T-helper 22 cell (primary cell): ENCODE measurements around the gene FKBP5.
"Not testable (repeated sequence)": the region's sequence is repeated elsewhere in the genome, so short reads cannot be mapped to it uniquely, and the experiment has no call there.

Experiments
- DNase-seq: peaks from one replicate; pipeline ENCODE4 v3.0.0-alpha.2; 2020; ENCODE audit warnings: low read depth

The FKBP5 gene

DNA sequence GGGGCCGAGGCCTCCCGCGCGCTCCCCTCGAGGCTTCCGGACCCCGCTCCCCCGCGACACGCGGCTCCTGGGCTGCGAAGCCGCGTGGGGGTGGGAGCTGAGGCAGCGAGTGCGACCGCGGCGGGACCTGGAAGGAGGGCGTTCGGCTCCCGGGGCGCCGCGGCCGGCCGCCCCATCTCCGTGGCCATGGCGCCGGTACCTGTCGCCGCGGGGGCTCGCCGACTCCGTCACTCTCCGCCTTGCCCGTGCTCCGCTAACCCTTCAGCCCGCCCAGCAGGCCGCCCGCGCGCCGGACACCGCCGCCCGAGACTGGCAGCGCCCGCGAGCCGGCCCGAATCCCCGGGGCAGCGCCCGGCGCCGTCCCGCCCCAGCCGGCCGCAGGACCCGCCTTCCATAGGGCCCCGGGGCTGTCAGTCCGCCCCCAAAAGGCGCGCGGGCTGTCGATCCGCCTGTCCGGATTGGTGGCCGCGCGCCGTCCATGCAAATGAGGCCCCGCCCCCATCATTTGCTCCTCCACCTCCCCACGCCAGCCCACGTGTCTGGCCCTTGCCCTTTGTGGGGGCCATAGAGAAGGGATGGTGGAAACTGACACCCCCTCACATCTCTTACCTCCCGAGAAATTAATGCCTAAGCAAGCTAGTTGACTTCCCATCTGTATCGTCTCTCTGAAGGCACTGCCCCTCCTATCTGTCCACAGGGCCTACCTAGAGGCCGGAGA is at the start of gene FKBP5:
Gene FKBP5 (minus strand): TSS at position 311 of the 718 bp plus-strand sequence. CDS start 46,091 bp downstream, outside the sequence.
- DNase-seq: peak; percentile 76

DNA sequence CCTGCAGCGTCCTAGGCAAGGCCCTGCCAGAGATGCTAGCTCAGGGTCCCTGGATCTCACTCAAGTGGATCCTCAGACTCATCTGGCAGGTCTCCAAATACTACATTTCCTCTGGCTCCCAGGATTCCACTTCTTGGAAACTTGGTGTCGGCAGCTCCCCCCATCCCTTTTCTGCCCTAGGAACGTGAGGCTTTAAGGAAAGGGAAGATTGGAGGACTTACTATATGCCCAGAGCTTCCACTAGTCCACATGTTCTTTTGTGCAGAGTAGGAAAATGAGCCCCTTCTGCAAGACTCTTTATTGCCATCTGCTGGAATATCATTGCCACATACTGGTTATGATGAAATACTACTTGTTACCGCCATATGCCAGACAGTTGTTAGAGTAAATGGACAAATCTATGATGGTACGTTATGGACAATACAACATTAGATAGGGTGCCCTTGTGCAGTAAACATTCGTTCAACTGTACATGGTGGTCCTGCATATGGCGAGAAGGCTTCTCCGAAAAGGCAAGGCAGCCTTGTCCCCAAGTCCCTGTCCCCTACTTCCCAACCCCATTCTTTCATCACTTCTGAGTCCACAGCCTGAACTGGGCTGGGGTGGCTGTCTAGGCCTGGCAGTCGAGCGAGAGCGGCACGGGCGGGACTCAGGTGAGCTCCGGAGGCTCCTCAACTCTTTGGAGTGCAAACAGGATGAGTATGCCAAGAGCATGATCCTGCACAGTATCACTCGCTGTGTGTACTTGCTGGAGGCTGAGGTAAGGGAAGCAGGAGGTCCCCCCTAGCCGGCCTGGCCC is 48.9 kb upstream of the FKBP5 start:
- DNase-seq: no peak

DNA sequence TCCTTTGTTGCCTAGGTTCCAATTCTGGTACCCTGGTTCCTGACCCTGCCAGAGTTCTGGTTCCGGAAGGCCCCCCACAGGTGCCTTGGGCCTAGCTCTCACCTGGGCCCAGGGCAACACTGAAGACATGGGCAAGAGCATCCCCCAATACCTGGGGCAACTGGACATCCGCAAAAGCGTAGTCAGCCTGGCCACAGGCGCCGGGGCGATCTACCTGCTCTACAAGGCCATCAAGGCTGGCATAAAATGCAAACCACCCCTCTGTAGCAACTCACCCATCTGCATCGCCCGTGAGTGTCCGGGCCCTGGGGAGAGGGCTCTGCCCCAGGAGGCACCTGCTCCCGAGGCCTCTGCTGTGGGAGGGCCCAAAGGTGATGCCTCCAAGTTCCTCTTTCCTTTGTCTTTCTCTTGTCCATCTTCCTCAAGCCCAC is 48.3 kb upstream of the FKBP5 start, which contains the start of gene ARMC12:
Gene ARMC12 (plus strand): TSS at position 51 of the 431 bp plus-strand sequence. CDS start 77 bp downstream, at position 128.
- DNase-seq: no peak

DNA sequence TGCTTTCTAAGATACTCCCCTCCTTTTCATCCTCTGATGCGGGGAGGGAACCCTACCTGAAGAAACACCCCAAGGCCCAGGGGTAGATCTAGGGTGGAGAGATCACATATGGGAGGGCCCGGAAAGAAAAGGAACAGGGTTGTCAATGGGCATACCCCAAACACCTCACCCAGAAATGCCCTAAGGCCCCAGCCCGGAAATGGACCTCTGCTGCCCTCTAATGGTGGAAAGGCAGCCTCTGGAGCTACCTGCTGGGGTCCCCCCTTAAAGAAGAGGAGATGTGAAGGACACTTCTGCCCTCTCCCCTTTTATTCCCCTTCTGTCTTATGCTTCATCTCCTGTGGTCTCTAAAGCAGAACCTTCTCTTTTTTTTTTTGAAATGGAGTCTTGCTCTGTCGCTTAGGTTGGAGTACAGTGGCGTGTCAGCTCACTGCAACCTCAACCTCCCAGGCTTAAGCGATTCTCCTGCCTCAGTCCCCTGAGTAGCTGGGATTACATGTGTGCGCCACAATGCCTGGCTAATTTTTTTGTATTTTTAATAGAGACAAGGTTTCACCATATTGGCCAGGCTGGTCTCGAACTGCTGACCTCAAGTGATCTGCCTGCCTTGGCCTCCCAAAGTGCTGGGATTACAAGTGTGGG is 47.7 kb upstream of the FKBP5 start:
- peak; percentile 60 for DNase-seq

DNA sequence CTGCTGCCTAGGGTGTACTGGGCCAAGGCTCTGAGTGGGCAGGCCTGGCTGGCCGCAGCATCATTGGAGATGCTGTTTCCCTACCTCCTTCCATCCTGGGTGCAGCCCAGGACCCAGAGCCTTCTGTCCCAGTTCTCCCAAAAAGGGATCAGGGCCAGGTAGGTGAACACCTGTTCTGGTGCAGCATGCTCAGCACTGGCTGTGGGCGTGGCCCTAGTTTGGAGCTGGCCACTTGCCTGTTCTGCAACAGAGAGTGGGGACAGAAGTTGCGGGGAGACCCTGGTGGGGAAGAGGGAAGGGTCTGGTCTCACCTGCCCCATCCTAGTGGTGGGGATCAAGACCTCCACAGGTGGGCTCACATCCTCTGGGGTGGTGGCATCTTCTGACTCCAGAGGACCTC is 46.7 kb upstream of the FKBP5 start:
- DNase-seq: no peak

DNA sequence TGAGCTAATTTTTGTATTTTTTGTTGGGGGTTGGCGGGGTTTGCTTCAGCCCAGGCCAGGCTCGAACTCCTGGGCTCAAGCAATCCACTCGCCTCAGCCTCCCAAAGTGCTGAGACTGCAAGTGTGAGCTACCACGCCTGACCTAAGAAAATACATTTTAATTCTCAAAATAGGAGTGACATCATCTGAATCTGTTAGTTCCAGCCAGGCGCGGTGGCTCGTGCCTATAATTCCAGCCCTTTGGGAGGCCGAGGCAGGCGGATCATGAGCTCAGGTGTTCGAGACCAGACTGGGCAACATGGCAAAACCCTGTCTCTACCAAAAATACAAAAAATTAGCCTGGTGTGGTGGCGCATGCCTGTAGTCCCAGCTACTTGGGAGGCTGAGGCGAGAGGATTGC is 45.6 kb upstream of the FKBP5 start:
- DNase-seq: not testable (repeated sequence)

DNA sequence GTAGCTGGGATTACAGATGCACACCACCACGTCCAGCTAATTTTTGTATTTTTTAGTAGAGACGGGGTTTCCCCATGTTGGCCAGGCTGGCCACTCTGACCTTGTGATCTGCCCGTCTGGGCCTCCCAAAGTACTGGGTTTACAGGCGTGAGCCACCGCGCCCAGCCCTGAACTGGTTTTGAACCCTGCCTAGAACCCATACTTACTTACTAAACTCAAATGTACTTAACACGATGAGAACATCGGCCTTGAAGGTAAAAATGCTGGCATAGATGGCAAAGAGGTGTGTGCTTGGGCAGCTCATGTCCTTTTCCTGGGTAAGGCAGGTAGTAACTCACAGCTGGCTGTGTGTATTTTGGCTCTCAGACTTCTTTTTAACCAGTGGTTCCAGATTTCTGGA is 44.9 kb upstream of the FKBP5 start:
- no peak for DNase-seq

DNA sequence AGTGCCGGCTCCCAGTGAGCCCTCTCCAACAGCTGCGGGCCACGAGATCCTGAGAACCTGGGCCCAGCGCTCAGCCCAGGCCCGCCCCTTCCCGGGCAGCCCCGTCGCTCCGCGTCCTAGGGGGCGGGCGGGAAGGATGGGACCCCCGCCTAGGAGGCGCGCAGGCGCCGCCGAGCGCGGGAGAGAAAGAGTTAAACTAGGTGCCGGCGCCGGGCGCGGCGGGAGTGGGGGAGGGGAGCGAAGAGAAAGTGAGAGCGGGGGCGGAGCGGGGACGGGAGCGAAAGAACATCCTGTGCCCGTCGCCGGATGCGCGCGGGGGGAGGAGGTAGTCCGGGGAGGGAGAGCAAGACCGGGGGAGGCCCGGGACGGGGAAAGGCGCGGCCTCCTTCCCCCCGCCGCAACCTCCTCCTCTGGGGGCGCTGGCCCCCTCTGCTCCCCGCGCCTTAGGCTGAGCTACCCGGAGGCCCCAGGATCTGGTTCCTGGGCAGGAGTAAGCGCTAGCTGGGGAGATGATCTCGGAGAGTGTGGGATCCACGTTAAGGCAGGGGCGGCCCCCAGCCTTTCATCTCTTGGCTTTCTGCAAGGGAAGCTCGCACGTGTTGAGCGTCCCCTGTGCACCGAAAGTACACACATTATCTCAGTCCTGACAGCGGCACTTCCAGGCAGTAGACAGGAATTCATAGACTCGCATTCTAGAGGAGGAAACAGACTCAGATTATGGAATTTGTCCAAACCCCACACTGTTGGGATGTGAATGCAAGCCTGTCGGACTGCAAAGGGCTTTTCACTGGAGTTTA is 43.2 kb upstream of the FKBP5 start:
- peak; percentile 81 for DNase-seq

DNA sequence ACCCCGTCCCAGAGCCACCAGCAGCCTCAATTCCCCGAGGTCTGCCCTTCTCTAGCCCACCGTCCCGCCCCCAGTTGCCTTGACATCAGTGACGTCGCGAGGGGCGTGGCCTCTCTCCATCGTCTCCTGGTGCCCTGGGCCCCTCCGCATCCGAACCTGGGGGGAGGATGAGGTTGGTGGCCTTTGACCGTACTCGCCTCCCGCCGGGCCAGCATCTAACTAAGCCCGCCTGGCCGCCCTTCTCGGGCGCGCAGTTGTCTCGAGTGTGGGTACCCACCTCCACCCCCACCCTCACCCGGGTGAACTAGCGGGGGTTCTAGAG is 42.7 kb upstream of the FKBP5 start:
- DNase-seq: peak; percentile 82

DNA sequence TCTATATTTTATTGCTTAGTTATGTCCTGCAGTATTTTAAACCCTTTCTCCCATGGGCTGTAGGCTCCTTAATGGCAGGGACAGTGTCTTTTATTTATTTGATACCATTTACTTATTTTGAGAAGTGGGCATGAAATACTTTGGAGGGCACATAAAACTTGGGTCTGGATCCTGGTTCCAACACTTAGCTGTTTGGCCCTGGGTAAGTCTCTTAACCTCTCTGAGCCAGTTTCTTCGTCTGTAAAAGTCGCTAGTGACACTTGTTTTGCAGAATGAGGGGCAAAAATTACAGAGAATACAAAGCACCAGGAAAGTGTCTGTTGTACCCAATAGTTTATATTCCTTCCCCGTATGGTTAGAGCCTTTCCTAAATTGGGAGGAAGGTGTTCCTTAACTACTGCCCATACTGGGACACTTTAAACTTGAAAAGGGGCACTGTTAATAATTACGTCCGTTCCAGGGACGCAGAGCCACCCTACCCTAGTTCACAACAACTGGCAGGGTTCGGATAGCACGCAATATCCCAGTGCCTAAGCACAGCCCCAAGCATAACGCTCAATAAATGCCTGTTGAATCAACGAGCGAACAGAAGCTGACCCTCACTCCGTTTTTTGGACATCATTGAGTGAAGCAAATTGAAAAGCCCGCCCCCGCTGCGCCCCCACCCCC is 42.2 kb upstream of the FKBP5 start:
- DNase-seq: no peak

DNA sequence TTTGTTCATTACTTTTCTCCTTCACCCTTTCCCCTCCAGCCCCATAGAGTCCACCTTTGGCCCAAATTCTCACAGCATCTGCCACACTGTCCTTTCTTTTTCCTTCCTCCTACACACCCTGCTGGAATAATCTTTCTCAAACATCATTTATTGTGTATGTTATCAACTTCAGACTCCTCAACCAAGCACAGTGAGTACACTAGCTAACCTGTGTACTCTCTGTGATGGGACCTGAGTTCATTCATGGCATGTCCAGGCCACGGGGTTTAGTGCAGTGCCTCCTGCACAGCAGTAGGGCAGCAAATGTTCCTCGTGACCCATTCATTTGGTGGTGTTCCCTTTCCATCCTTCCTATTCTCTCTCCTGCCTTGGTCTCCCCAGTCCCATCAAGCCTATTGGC is 41.0 kb upstream of the FKBP5 start:
- DNase-seq: no peak

DNA sequence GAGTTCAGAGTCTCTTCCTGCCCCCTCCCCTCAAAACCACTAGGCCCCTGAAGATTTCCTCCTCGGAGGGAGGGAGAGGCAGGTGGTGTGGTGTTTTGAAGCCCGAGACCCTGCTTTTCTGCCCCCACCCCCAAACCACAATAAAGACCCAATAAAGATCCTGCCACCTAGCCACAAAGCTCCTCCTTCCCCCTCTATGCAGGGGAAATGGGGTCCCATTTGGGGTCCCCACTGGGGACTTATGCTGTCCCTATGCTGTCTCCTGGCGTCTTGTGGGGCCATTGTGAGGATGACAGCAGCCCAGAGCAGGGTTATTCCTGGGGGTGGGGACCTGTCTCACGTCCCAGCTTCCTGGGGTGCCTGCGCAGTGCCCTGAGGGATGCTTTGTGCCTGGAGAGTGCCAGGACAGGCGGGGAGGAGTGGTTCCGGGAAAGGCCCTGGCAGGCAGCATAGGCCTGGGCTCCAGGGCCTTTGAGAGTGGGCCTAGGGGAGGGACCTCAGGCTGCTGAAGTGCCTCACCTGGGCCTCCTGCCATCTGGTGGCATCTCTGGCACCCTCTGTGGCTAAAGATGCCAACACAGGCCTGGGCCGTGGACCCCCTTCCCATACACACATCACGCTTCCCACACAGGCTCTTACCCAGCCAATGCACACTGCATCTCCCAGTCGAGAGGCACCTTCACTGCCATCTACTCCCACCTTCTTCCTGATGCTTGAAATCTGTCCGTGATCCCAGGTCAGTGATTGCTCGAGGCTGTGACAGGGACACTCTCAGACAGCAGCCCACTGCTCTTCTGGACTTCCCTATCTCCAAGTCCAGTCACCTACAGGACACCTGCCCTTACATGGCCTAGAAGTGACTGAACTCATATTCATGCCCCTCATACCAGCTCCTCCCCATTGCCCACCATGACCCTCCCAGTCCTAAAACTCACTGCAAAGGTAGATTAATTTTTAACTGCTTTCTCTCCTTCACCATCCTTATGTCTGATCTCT is 40.3 kb upstream of the FKBP5 start:
- no peak for DNase-seq

DNA sequence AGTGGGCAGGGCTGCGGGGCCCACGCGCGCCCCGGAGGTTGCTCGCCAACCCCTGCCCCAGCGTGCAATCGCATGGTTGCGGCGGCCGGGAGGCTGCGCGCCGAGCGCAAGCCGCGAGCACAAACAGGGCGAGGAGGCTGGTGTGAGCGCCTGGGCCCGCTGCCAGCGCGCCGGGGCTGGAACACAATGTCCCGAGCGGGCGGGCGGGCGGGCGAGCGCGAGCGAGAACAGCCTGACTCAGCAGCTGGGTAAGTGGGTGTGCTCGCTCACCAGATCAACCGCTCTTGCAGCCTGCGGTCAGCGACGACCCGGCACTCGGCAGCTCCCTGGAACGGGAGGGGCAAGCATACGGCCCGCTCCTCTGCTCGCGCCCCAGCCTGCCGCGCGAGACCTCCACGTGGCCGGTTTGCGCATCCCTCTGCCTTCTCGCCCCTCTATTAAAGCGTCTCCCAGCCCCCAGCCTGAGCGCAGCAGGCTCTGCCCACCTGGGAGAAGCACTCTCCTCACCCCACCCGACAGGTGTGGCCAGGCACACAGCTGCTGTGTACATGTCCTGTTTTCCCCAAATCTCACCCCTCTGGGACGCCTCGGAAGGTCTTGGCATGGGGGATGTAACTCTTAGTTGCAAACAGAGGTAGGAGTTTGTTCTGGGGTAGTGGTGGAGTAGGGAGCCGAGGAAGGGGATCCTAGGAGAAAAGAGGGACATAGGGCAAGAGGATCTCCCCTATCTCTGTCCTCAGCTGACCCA is 39.4 kb upstream of the FKBP5 start:
- DNase-seq: peak; percentile 83

DNA sequence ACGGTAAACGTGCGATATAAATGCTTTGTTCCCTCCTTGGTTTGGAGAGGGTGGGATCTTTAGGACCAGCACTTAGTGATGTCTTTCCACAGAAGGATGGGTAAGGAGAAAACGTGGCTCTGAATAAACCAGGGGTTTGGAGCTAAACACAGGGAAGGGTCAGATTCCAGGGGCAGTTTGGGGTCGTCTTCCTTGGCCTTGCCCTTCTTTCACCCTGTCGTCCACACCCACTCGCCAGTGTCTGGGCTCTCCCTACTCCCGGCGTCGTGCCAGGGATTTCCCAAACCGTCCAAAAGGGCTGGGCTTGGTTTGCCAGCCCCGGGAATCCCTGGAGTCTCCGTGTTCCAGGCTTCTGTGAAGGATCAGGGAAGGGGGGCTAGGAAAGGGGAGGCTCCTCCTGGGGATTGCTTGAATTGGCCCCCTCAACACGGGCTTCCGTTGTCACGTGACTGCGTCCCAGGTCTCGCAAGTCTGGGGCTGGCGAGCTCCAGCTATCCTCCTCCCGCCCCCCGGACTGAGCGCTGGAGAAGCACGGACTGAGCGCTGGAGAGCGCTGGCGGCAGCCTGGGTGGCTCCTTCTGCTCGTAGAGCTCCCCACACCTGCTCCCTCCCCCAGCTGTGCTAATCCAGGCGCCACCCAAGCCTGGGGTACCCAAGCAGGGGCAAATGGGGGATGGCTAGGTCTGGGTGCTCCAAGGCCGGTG is 38.7 kb upstream of the FKBP5 start:
- DNase-seq: no peak

DNA sequence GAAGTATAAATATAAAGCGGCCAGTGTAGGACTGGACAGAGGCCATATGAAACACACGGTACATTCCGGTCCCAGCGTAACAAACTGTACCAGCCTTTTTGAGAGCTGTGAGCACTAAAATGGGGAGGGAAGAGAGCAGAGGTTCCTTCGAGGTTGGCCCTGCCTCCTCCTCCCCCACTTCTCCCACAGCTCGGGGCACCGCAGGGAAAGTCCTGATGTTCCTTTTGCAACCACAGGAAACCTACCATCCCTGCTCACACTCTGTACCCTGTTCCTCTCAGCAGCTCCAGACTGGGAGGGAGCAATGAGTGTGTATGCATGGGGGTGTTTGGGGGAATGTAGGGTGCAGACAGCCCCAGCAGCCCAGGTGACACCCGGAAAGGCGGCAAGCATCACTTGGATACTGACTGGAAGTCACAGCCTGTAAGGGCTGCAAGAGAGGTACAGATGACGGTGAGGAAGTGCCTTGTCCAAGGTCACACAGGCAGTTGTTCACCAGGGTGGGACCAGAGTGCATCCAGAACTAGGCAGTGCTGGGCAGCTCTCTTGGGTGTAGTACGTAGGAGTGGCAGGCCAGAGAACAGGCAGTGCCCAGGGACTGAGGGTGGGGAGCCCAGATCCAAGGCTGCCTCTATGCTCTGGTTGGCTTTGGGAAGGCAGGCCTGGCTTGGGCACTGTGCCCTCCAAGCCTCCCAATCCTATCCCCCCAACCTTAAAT is 37.2 kb upstream of the FKBP5 start:
- DNase-seq: no peak

DNA sequence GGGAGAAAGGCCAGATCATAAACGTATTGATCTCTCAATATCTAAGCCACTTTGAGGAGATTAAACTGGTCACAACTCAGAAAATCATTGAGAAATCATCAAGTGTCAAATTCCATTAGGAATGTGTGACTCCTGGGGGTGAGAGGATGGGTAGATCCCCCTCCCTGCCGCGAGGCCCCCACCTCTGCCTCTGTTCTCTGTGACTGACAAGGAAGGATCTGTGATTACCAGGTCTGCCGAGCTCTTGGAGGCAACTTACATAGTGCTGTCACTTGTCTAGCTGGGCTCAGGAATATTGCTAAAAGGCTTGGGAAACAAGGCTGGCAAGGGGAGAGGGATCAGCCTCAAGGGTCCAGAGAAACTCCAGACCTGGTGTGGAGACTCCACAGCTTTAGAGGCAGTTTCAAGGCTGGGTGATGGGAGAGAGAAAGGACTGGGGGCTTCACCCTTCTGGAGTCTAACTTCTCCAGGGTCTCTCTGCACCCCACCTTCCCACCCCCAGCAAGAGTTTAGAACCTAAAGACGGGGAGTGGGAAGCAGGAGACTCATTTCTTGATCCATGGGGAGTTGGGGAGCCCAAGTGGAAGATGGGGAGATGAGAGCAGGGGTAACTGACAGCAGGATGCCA is 36.5 kb upstream of the FKBP5 start:
- no peak for DNase-seq

DNA sequence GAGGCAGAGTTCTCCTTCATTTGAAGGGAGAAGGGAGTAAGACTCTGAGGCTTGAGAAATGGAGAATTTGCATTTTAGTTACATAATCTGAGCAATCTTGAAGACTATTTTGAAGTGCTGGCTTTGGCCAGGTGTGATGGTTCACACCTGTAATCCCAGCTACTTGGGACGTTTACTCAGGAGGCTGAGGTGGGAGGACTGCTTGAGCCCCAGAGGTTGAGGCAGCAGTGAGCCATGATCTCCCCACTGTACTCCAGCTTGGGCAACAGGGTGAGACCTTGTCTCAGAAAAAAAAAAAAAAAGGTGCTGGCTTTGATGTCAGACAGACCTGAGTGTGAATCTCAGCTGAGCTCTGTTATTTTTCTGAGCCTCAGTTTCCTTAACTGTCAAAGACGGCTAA is 35.8 kb upstream of the FKBP5 start:
- DNase-seq: no peak

DNA sequence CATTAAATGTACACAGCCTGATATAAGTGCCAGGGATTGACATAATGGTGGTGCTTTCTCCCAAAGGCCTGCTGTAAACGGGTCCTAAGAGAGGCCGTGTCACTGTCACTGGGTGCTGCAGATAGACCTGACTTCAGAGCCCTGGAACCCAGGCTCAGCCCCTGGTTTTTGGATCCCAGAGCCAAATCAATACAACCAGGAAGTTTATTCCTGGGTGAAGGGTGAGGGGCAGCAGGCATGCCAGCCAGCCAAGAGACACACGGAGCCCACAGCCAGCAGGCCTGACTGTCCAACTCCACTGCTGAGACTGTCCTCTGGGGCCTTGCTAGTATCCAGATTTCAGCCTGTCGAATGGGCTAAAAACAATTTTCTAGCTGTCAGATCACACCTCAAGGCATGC is 35.3 kb upstream of the FKBP5 start:
- no peak for DNase-seq
